HK-2 (cell line): ENCODE data around the gene LRRC74B.
"Not testable (repeated sequence)": the region's sequence is repeated elsewhere in the genome, so short reads cannot be mapped to it uniquely, and the experiment has no call there.

Experiments
- DNase-seq: peaks from one replicate; pipeline ENCODE4 v3.0.0-alpha.2; 2018; ENCODE audit not compliant: unreplicated experiment

The LRRC74B gene

DNA sequence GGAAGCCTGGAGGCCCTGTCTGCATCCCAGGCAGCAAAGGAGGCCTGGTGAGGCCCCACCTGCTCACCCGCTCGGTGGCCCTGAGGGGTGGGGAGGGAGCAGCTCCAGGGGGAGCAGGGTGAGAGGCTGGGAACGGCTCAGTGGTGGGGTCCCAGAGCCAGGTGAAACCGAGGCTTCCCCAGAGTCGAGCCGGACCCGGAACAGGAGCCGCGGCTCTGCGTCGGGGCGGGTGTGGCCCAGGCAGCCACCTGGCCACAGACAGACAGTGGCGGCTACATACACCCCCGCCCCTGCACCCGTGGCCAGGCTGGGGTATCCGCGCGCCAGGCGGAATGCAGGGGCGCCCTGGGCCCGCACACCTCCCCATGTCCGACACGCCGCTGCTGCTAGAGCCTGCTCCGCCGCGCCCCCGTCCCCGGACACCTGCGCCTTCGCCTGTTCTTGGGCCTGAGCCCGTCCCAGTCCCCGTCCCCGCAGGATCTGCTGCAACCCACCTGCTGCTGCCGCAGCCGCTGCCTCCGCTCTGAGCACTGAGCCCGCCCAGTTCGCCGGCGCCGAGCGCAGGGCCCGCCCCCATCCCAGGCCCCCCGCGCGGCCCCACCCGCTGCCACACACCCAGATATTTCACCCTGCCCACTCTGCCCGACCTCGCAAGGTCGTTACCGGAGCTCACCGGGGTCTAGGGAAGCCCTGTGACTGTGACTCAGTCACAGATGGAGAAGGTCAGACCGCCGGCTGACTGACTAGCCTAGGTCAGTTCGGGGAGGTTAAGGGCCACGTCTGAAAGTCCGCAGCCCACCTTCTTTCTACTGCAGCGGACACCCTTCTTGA, 13.5 kb upstream of the LRRC74B start, which contains the start of gene SLC7A4:
TSS of gene SLC7A4 (minus strand) at position 525 of the 831 bp plus-strand sequence. CDS start 749 bp downstream, outside the sequence.
- DNase-seq, result no peak

- no peak for DNase-seq
Observed at GRCh38 chr22:21032868-21033688, 12.7 kb upstream of the LRRC74B start.

DNA sequence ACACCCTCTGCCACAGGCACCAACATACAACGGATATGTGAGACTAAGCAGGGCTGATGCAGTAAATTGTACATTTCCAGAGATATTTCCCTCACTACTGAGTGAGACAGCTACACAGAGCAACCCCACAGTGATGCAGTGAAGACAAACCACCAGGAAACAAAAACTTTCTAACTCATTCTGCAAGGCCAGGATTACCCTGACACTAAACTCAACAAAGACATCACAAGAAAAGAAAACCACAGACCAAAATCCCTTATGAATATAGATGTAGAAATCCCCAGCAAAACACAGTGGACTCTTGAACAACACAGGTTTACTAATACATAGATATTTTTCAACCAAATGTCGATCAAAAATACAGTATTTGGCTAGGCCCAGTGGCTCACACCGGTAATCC, 11.9 kb upstream of the LRRC74B start:
- no peak for DNase-seq

DNA sequence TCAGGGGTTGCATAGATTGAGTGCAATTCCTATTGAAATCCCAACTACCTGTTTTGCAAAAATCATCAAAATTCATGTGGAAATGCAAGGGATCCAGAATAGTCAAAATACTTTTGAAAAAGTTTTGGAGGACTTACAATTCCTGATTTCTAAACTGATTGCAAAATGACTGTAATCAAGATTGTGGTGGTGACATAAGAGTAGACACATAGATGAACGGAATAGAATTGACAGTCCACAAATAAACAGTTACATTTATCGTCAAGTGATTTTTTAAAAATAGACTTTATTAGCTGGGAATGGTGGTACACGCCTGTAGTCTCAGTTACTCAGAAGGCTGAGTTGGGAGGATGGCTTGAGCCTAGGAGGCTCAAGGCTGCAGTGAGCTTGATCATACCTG, 10.8 kb upstream of the LRRC74B start:
- DNase-seq, result no peak

GRCh38 chr22:21038405-21038804, 7.3 kb upstream of the LRRC74B start:
- DNase-seq, result no peak

DNA sequence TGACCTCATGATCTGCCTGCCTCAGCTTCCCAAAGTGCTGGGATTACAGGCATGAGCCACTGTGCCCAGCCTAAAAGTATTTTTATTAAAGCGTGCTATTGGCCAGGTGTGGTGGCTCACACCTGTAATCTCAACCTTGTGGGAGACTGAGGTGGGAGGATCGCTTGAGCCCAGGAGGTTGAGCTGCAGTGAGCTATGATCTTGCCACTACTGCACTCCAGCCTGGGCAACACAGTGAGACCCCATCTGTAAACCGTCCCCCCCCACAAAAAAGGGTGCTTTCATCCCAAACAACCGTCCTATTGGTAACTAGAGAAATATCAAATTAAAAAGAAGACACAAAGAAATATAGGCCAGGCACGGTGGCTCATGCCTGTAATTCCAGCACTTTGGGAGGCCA, 6.6 kb upstream of the LRRC74B start:
- DNase-seq, result not testable (repeated sequence)

DNA sequence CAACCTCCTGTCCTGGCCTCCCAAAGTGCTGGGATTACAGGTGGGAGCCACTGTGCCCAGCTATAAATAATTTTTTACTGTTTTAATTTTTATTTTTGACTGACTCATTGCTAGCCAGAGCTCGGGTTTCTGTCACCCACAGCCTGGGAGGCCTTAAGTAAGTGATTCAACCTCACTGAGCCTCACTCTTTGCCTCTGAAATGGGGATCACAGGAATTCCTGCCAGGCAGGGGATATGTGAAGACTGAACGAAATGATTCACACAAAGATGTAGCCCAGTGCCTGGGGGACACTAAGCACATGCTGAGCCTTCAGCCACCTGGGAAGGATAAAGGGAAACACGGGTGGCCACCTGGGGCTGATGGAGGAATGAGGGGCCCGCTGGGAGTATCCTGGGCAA, 3.8 kb upstream of the LRRC74B start:
- no peak for DNase-seq

GRCh38 chr22:21042978-21043859, 2.5 kb upstream of the LRRC74B start:
- no peak for DNase-seq

DNA sequence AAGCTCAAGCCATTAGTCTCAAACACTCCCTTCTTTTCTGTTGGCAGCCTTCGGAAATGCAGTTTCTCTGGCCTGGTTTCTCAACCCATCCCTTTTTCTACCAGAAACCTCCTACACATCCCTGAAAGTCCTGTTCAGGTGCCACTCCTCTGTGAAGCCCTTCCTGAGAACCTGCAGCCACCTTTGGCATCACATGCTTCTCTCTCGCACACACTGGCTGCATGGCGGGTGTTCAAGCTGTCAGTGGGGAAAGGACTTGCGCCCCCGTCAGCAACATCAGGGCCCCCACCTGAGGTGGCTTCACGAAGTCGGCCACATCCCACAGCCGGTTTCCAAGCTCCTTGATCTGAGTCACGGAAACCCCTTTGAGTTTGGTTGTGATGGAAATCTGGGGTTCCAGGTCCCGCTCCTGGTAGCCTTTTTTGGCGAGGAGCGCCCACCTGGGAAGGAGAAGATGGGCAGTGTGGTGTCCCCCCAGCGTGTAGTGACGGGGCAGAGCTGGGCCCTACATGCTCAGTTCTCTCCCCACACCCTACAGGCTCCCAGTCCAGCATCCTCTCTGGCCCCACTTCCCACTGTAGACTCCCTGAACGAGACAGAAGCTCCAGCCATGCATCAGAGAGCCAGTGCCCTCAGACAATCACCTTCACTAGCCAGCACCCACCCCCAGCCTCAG, 1.7 kb upstream of the LRRC74B start:
- DNase-seq, result no peak

GRCh38 chr22:21044931-21045584, 688 bp upstream of the LRRC74B start:
- DNase-seq, result peak; percentile 20

DNA sequence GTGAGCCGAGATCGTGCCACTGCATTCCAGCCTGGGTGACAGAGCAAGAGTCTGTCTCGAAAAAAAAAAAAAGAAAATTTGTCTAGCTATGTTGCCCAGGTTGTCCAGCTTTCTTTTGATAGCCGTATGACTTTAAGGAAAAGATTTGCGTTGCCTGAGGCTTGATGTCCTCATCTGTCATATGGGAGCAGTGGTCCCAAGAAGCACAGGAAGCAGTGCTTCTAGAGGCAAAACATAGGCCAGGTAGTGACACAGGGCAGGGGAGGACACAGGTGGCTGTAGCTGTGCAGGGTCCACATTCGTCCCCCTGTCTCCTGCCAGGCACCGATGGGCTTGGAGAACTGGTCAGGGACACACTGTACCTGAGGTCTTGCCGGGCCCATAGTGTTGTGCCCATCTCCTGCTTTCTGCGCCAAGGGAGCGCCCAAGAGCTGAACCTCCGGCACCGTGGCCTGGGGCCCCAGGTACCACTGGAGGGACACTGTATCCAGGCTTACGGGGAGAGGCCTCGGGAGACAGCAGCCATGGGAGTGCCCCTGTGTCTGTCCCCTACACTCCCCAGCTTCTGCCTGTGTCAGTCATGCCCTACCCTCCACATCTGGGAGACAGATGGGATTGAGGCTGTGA, 1.4 kb downstream of the LRRC74B start:
- DNase-seq, result no peak

DNA sequence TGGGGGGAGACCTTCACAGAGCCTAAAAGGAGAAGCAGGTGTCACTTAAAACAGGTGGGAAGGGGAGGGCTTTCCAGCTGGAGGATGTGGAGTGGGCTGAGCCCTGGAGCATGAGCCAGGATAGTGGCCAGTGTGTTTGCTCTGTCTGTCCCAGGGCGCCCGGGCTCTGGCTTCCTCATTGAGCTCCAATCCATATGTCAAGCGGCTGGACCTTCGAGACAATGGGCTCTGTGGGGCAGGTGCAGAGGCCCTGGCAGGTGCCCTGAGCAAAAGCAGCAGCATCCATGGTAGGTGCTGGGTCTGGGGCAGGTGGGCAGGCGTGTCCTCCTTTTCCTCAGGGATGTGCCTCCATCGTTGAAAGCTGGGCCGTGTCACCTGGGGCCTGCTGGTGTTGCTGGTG, 2.0 kb downstream of the LRRC74B start:
- DNase-seq, result no peak

DNA sequence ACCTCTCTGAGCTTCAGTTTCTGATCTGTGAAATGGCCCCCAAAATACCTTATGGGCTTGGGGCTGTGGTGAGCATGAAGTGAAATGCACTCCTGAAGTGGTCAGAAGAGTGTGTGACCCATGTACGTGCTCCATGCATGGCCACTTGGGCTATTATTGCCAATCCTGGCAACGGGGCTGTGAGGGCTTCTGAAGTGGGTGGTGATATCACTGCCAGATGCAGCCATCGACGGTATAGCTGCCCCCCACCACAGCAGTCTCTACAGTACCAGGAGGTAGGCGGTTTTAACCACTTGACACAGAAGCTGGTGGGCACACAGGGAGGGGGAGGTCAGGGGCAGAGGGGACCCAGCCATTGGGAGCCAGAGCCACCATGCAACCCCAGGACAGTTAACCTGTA, 2.7 kb downstream of the LRRC74B start:
- DNase-seq, result not testable (repeated sequence)

- DNase-seq, result not testable (repeated sequence)
Observed at GRCh38 chr22:21048965-21049364, 3.2 kb downstream of the LRRC74B start.

GRCh38 chr22:21051145-21051830, 5.5 kb downstream of the LRRC74B start:
- no peak for DNase-seq

GRCh38 chr22:21051831-21052400, 6.2 kb downstream of the LRRC74B start:
- DNase-seq, result no peak

DNA sequence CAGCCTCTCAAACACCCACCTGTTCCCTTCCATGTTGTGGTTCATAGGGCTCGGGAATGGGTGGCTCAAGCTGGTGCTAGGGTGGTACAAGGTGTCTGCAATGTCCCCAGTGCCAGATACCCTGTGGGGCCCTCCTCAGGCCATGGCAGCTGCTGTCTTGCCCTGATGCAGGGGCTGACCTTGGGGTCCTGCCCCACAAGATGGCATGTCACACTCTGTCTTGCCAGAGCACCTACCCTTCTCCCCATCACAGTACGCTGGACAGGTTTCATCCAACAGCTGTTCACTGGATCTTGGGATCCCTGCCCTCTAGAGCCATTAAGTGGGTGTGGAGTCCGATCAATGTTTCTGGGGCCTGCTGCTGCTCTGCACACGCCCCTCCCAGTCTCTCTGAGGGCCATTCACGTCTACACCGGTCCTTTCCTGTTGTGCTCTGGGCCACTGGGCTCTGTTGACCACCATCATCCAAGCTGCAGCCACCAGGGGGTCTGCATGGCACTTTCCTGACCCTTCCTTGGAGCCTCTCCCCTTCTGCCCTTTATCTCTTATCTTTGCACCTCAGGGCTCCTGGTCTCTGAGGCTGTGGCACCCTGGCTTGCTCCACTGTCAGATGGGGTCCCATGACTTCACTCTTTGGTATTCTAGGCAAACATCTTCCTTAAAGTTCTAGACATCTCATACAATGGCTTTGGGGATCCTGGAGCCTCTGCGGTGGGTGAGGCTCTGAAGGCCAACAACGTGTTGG, 7.1 kb downstream of the LRRC74B start:
- no peak for DNase-seq

DNA sequence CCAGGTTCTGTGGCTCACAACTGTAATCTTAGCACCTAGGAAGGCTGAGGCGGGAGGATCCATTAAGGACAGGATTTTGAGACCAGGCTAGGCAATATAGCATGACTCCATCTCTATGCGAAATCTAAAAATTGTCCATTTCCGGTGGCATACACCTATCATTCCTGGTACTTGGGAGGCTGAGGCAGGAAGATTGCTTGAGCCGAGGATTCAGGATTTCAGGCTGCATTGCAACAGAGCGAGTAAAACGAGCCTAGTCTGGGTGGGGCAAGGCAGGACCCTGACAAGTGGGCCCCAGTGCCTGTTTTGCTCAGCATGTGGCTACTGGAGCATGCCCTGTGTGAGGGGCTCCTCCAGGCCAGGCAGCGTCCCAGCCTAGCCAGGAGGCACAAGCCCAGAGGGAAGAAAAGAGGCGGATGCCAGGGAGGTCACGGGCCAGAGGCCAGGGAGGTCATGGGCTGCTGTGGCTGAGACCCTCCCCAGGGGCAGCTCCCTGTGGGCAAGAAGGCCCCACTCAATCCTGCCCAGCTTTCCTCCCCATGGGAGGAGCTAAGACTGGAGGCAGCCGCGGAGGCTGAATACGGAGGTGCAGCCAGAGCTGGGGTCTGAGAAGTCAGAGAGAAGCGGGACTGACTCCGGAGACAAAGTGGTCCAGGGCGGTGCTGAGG, 8.4 kb downstream of the LRRC74B start:
- no peak for DNase-seq
